Peyer's patch (tissue), 4 donors: ENCODE measurements around the gene TTC6.

Source experiments
- POLR2A ChIP-seq, 2 donors: fragments of 450-650 bp; IDR thresholded peaks; one replicate each; pipeline ENCODE4 v1.5.1; 2017; ENCODE audit warnings: antibody characterized with exemption in 2 of 2, mild to moderate bottlenecking in 2 of 2, moderate library complexity in 2 of 2
- TF ChIP-seq, protein P1 (sequence below), 6 experiments: fragments of 450-650 bp in 4 of 6; fragments of 200-600 bp in 2 of 6; sonication (generic) in 1 of 6; IDR thresholded peaks; one replicate each; pipeline ENCODE4 v1.5.1; 2017 to 2019; ENCODE audit warnings: antibody characterized with exemption in 6 of 6, mild to moderate bottlenecking in 3 of 6, moderate library complexity in 1 of 6

- TF ChIP-seq, protein P1, sequence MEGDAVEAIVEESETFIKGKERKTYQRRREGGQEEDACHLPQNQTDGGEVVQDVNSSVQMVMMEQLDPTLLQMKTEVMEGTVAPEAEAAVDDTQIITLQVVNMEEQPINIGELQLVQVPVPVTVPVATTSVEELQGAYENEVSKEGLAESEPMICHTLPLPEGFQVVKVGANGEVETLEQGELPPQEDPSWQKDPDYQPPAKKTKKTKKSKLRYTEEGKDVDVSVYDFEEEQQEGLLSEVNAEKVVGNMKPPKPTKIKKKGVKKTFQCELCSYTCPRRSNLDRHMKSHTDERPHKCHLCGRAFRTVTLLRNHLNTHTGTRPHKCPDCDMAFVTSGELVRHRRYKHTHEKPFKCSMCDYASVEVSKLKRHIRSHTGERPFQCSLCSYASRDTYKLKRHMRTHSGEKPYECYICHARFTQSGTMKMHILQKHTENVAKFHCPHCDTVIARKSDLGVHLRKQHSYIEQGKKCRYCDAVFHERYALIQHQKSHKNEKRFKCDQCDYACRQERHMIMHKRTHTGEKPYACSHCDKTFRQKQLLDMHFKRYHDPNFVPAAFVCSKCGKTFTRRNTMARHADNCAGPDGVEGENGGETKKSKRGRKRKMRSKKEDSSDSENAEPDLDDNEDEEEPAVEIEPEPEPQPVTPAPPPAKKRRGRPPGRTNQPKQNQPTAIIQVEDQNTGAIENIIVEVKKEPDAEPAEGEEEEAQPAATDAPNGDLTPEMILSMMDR (IDR thresholded peaks at IDR 0.05) = no peak
- no peak for TF ChIP-seq POLR2A (IDR thresholded peaks at IDR 0.05)
Observed at GRCh38 chr14:37625597-37626595, 30.5 kb downstream of the TTC6 start.
